HUDEP-2 (cell line): Measurements from ENCODE around the gene TPI1.

ENCODE experiments used
- DNase-seq, 76 experiments: peaks; one replicate each; lab custom pipeline; 2025; ENCODE audit not compliant: unreplicated experiment in 76 of 76; lab: John Stamatoyannopoulos, UW

TPI1 gene

DNA sequence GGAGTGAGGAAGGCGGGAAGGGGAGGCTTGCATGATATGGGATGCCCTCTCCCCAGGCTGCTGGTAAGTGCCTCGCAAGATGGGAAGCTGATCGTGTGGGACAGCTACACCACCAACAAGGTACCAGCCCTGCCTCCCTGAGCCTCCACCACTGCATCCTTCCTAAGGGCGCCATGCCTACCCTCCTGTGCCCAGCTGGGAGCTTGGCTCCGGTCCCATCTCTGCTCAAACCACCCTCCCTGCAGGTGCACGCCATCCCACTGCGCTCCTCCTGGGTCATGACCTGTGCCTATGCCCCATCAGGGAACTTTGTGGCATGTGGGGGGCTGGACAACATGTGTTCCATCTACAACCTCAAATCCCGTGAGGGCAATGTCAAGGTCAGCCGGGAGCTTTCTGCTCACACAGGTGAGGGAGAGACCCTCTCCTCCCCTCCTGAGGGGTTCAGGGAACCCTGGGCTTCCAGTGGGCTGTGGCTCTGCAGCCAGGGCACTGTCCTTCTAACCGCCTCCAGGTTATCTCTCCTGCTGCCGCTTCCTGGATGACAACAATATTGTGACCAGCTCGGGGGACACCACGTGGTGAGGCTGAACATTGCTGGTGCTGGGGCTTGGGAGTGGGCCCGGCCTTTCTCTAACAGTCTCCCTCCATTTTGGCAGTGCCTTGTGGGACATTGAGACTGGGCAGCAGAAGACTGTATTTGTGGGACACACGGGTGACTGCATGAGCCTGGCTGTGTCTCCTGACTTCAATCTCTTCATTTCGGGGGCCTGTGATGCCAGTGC is 24.0 kb upstream of the TPI1 start:
- DNase-seq, result peak in 39 of 76 experiments; percentile 3 to 61 (median 28)

DNA sequence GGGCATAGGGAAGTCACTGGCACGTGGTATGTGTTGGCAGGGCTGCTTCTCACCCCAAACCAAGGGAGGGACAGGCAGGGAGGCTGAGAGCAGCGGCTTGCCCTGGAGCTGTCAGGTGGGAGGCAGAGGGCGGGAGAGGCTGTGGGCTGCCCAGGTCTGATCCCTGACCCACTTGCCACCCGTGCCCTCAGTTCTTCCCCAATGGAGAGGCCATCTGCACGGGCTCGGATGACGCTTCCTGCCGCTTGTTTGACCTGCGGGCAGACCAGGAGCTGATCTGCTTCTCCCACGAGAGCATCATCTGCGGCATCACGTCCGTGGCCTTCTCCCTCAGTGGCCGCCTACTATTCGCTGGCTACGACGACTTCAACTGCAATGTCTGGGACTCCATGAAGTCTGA is 21.9 kb upstream of the TPI1 start:
- no peak for DNase-seq

DNA sequence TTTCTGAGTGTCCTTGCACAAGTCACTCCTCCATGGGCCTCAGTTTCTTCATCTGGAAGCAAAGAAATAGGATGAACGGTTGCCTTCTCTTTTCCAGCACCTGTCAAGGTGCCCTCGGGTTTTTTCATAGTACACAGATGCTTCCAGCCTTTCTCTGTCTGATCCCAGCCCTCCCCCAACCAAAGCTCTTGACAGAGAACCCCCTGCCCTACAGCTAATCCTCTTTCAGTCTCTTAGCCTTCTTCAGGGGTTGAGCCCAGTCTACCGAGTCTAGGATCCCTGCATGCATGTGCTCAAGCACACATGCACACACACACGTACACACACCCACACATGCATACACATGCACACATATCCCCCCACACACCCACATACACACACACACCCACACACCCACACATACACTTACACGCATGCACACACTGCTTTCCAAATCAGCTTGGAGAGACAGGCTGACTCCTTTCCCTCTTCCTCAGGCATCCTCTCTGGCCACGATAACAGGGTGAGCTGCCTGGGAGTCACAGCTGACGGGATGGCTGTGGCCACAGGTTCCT is 20.9 kb upstream of the TPI1 start:
- DNase-seq, result no peak

DNA sequence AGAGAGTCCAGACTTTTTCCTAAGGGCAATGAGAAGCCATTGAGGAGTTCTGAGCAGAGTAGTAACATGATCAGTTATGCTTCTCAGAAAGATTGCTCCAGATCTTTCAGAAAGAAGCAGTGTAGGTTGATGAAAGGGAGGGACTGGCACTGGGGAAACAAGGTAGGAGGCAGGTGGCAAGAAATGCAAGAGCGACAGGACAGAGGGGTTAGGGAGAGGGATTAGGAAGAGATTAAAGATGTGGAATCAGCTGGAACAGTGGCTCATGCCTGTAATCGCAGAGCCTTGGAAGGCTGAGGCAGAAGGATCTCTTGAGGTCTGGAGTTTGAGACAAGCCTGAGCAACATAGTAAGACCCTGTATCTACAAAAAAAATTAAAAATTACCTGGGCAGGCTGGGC is 19.7 kb upstream of the TPI1 start:
- no peak for DNase-seq

DNA sequence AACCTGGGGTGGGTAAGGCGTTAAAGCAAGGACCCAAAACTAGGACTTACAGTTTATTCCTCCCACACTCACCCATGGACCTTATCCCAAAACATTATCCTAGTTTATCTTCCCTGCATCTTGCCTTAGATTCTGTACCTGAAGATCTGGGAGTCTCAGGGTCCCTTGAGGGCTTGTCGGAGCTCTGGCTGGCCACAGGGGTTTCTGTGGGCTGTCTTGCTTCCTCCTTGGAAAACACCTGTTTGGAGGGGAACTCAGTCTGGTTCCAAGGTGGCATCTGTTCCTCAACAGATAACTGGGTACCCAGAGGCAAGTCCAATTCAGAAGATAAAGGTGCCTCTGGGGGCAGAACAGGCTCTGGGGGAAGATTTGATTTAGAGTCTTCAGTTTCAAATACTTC is 17.9 kb upstream of the TPI1 start:
- DNase-seq, result no peak

DNA sequence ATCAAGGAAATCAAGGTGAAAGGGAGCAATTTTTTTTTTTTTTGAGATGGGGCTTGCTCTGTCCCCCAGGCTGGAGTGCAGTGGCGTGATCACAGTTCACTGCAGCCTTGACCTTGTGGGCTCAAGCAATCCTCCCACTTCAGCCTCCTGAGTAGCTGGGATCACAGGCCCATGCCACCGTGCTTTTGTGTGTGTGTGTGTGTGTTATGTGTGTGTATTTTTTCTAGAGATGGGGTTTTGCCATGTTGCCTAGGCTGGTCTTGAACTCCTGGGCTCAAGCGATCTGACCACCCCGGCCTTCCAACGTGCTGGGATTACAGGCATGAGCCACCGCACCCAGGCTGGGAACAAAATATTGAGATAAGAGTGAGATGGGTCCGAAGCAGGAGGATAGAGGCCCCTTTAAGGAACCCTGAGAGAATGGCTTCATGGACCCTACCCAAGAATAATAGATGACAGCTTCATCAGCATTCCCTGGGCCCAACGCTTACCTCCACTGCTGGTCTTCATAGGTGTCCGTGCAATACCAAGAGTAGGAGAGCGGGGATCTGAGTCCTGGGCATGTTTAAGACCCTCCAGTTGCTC is 17.3 kb upstream of the TPI1 start:
- no peak for DNase-seq

DNA sequence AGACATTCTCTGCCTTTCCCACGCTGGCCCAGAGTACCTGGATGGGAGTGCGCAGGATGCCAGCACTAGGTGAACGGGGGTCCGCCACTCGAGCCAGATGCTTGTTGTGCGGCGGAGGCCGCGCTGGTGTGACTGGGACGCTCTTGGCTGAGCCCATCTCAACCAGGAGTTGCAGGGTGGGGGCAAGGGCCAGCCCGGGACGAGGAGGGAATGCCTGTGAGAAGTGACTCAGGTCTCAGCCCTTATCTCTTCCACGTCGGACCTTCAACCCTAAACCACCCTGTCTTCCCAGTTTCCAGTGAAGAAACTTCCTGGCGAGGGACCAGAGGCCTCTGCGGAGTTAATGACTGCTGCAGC is 16.6 kb upstream of the TPI1 start:
- DNase-seq, result no peak

DNA sequence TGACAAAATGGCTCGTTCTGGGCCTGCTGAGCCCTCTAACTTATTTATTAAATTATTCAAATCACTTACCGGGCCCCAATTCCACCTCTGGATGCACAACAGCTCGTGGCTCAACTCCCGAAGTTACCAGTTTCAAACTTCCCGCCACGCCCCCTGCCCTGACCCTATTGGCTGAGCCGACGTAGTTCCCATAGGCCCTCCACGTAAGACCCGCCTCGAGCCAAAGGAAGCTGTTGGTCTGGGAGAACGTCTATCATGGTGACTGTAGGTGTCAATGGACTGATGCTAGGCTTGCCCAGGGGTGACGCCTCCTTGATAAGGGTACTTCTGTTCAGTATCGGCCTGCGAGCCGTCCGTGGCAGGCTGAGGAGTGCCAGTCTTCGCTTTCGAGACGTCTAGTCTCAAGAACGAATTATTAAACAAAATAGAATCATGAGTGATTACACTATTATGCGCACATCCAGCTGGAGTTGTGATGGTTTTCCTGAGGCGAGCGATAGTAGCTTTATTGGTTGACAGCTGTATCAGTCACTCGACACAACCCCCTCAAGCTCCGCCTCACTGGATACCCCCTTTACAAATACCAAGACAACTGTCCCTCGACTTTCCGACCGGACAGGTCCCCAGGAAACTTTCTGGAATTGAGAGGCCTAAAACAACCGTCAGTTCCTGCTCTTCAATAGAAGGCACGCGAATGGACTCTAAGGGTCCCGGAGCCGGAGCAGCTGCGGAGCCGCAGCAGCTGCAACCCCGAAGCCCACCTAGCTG is 16.0 kb upstream of the TPI1 start, which contains the start of gene CDCA3:
TSS of gene CDCA3 (minus strand) at position 134 of the 768 bp plus-strand sequence. CDS start 334 bp downstream, outside the sequence.
- DNase-seq, result peak; percentile 48 to 99 (median 96)

DNA sequence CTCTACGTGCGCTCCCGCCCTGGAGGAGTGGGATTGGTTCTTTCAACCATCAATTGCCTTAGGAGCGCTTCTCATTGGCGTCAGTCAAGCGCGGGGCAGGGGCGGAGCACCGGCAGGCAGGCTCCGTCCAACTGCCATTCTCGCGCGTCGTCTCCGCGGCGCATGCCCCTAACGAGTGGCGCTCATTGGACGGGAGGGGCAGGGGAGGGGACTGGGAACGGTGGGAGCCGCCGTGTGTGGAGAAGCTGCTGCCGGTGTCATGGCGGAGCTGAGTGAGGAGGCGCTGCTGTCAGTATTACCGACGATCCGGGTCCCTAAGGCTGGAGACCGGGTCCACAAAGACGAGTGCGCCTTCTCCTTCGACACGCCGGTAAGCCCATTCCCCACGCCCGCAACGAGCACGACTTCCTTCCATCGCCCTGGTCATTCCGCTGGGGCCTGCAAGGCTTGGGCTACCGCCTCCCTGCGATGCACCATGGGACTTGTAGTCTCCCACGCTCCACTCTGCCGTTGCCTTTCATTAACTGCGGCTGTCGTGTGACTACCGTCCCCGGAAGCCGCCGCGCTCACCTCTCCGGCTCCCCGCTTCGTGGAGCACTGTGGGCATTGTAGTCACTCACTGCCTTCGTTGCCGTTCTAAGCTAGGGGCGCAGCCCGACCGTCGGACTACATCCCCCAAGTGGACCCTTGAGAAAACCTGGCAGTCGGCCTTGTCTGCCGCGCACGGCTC is 15.2 kb upstream of the TPI1 start, which contains the start of gene USP5:
TSS of gene USP5 (plus strand) at position 230 of the 730 bp plus-strand sequence. CDS start at position 260, 30 bp downstream.
- DNase-seq, result peak; percentile 60 to 99 (median 97)

DNA sequence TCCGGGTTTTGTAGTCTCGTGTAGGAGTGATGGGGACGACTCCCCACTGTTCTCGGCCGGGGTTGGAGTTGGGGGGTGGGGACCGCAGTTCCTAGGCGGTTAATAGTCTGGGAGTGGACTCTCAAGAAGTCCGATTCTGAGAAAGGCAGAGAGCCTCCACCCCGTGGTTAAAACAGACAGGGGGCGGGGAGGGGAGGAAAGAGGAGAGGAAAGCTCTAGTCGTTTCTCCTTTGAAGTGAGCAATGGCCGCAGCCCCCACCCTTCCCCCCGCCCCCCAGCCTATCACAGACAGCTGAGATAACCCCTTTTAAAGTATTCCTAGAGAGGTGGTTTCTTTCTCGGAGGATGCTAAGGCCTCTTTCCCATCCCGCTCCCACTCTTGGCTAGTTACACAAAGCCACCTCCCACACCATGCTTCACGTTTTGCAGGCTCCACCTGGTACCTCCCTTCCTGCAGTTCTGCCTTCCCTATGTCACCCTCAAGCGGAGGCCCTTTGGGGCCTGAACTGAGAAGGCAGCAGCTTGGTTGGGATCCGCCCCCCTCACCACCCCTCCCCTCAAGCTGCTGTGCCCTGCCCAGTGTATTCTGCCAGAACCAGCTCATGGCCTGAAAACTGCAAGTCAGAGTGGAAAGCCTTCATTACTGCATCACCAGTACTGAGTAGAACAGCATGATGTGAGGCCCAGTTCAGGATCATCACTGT is 14.5 kb upstream of the TPI1 start:
- peak in 73 of 76 experiments; percentile 32 to 87 (median 71) for DNase-seq

DNA sequence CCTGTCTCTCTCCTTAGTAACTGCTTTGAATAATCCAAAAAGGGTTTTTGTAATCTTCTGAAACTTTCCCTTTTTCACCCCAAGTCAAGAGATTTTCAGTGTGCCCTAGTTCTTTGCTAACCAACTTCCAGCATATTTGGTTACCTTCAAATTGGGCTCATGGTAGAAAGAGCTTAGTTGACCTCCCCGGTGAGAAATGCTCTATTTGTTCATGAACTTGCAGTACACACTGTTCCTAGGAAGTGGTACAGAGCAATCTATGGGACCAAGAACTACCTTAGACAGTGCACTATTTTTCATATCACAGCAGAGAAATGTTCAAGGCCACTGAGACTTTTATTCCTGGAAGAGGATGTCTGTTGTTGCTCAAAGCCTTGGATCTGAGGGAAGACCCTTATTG is 13.7 kb upstream of the TPI1 start:
- no peak for DNase-seq

DNA sequence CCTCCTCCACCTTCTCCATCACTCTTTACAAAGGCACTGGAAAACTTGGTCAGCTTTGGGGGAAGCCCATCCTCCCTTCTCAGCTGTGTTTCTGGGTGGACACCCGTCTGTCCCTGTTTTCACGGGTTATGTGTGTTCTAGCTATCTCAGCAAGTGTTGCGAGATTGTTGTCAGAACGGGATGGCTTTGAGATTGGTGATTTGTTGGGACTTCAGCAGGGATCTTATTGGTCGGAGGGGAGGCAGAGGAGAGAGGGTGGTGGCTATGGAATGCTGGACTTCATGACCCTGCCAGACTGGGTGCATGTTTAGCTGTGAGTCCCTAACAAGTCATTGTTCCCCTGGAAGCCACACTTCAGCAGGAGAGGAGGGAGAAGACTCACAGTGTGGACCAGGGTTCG is 13.3 kb upstream of the TPI1 start:
- DNase-seq, result no peak

DNA sequence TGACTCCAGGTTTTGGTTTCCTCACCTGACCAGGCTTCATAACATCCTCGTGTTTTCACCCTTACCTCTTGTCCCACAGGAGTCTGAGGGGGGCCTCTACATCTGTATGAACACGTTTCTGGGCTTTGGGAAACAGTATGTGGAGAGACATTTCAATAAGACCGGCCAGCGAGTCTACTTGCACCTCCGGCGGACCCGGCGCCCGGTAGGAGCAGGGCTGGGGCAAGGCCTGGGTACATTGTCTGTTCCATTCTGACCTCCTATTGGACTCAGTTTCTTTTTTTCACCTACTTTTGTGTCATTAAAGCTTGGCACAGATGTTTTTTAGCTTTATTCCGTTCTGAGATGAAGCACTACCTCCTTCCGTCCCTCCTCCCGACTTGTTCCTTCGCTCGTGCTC is 12.0 kb upstream of the TPI1 start:
- no peak for DNase-seq

DNA sequence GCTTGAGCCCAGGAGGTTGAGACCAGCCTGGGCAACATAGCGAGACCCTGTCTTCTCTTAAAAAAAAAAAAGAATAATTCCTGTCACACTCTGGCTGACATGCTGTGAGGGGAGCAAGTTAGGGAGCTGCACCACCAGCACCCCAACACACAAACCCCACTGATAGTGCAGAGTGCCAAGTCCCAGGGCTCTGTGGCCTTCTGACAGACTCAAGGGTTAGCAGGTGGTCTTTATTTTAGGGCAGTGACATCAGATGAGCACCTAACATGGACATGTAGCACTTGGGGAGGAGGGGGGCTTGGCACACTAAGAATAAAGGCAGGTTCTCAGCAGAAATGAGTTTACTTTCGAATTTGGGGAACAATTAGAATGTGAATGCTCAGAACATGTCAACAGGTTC is 8.5 kb upstream of the TPI1 start:
- DNase-seq, result no peak

DNA sequence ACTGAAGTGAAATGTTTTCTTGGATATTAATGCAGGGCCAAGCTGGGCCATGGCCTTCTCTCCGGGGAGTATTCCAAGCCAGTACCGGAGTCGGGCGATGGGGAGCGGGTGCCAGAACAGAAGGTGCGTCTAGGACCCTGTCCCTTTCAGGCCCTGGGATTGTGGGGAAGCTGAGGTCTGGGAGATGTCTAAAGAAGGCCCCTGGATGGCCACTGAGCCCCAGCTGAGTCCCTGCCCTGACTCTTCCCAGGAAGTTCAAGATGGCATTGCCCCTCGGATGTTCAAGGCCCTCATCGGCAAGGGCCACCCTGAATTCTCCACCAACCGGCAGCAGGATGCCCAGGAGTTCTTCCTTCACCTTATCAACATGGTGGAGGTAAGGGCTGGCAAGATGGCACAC is 7.2 kb upstream of the TPI1 start:
- DNase-seq, result no peak

DNA sequence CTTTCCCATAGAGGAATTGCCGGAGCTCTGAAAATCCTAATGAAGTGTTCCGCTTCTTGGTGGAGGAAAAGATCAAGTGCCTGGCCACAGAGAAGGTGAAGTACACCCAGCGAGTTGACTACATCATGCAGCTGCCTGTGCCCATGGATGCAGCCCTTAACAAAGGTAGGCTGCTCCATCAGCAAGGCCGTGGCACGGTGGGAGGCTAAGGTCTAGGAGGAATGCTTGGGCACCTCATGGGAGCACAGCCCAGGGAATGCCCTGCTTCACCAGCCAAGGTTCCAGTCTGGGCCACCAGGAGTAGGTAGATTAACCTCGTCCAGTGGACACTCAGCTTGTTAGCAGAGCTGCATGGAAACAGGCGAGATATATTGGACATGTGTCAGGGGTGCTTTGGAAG is 6.4 kb upstream of the TPI1 start:
- DNase-seq, result no peak

DNA sequence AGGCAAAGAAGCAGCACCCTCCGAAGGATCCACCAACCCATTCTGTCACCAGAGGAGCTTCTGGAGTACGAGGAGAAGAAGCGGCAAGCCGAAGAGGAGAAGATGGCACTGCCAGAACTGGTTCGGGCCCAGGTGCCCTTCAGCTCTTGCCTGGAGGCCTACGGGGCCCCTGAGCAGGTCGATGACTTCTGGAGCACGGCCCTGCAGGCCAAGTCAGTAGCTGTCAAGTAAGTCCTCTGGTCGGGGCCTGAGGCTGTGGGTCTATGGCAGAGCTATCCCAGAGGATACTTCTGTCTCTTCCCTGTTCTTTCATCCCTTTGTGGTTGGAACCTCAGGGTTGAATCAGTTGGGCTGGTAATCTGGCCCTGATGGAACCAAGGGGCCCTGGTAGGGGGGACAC is 5.9 kb upstream of the TPI1 start:
- no peak for DNase-seq

DNA sequence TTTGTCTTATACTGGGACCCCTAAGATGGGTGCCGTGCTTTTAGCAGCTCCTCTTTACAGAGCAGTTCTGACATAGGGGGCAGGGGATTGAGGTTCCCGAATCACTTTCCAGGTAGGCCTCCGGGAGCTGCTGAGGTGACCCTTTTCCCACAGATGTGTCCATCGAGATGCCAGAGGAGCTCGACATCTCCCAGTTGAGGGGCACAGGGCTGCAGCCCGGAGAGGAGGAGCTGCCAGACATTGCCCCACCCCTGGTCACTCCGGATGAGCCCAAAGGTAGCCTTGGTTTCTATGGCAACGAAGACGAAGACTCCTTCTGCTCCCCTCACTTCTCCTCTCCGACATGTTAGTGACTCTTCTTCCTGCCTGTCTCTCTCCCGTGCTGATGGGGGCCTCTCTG is 4.3 kb upstream of the TPI1 start:
- no peak for DNase-seq

DNA sequence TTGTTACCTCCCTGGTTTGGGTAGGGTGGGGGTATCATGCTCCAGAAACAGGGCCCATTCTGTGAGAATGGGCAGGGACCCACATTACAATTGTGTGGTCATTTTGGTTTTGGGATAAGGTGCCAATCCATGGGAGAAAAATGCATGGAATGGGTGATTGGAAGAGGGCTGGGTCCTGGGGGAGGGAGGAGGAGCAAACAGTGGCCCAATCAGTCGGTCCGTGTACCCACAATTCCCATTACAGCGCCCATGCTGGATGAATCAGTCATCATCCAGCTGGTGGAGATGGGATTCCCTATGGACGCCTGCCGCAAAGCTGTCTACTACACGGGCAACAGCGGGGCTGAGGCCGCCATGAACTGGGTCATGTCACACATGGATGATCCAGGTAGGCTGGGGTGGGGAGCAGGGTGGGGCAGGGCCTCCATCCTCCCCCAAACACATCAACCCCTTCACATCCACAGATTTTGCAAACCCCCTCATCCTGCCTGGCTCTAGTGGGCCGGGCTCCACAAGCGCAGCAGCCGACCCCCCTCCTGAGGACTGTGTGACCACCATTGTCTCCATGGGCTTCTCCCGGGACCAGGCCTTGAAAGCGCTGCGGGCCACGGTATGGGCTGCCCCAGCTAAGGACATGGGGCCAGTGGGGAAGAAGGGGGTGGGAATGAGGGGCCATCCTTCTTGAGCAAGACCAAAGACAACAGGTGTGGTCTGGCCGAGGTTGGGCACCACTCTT is 3.6 kb upstream of the TPI1 start:
- DNase-seq, result no peak
